OCI-LY3 (cell line): ENCODE measurements around the gene ACOX3.

Source experiments
- EZH2phosphoT487 ChIP-seq: fragments of 200-600 bp; shearing (Covaris generic); IDR thresholded peaks from 2 replicates; pipeline ENCODE4 v1.6.1; 2018; ENCODE audit warnings: antibody characterized with exemption, mixed run types, low read depth
- TF ChIP-seq, protein P1 (sequence below): fragments of 200-600, 300-600 bp; sonication (generic); IDR thresholded peaks from 2 replicates; pipeline ENCODE4 v1.5.1; 2014; ENCODE audit warnings: antibody characterized with exemption, low read length, low read depth

DNA sequence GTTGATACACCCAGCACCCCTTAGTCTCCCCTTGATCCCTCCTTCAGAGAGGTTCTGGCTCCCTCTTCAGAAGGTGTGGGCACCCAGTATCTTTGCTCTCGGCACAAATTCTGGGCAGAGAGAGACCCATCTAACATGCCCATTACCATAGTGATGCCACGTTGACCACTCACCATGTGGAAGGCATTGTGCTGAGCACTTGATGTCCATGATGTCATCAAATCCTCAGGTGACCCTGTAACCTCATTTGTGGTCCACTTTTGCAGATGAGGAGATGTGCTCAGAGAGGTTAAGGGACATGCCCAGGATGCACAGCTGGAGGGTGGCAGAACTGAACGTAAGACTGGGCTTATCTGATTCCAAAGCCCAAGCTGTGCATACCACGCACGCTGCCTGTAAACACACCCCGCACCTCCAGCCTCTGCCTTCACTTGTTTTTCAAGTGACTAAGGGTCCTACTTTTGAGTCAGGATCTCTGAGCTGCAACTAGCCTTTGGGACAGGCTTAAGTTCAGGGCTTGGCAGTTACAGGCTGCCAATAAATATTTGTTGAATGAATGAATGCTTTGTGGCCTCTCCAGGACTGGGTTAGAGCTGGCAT lies 115.8 kb downstream of the ACOX3 start:
- TF ChIP-seq, protein P1, sequence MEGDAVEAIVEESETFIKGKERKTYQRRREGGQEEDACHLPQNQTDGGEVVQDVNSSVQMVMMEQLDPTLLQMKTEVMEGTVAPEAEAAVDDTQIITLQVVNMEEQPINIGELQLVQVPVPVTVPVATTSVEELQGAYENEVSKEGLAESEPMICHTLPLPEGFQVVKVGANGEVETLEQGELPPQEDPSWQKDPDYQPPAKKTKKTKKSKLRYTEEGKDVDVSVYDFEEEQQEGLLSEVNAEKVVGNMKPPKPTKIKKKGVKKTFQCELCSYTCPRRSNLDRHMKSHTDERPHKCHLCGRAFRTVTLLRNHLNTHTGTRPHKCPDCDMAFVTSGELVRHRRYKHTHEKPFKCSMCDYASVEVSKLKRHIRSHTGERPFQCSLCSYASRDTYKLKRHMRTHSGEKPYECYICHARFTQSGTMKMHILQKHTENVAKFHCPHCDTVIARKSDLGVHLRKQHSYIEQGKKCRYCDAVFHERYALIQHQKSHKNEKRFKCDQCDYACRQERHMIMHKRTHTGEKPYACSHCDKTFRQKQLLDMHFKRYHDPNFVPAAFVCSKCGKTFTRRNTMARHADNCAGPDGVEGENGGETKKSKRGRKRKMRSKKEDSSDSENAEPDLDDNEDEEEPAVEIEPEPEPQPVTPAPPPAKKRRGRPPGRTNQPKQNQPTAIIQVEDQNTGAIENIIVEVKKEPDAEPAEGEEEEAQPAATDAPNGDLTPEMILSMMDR, result no peak
- no peak for TF ChIP-seq EZH2phosphoT487
